ENCODE measurements around the gene ALKAL2. TPM values are rescaled to one million over a fixed set of nuclear protein-coding genes. Genes with fewer than 3 reads are reported as not detected.

Gene ALKAL2
- polyA plus RNA-seq, 1 of the 3 experiments (the other 2 are of a cell fraction) = not detected

GRCh38 chr2:238431-238830 lies 49.5 kb downstream of the ALKAL2 start (continued):
- TF ChIP-seq REST (IDR thresholded peaks at IDR 0.05; ENCODE audit: low read depth, low read length) = no peak

- Histone ChIP-seq H3K27me3 (ENCODE audit: insufficient read depth) (no peaks in the 10 kb centered on the region), H3K36me3 (replicated peaks in 1 of 2; ENCODE audit: control insufficient read depth in 1 of 2, insufficient read depth in 2 of 2, low read length in 1 of 2) (peaks cover 31 to 50% of the 10 kb centered on the region in 2 experiments), H4K20me1 (ENCODE audit: insufficient read depth) (no peaks in the 10 kb centered on the region), H3K27ac (ENCODE audit: low read depth in 2 of 2, low read length in 1 of 2) (no peak overlapping the region), H3K4me3 (ENCODE audit: low read depth in 2 of 2, low read length in 1 of 2) (no peak overlapping the region), H2AFZ (ENCODE audit: low read depth) (no peak overlapping the region), H3K9me2 (no peaks in the 10 kb centered on the region), H3K4me1 (ENCODE audit: control insufficient read depth in 1 of 2, insufficient read depth in 2 of 2, low read depth in 1 of 2, low read length in 1 of 2) (no peaks in the 10 kb centered on the region), H3K79me2 (ENCODE audit: insufficient read depth) (no peaks in the 10 kb centered on the region), H3K9ac (no peak overlapping the region), H3F3A (replicated peaks; ENCODE audit: insufficient read depth) (no peaks in the 10 kb centered on the region), H3K4me2 (no peak overlapping the region), H3K9me3 (peaks cover 4% of the 10 kb centered on the region; the same call in 1 of the 2 replicates)
- WGBS (ENCODE audit: low lambda C conversion rate) = 88% methylated on average over 6 of the region's 6 CpGs
- CTCF ChIA-PET = interaction anchor here (0.8 to 3.7 kb wide), 3 partner anchors 8 to 13 kb away, joined by 3 to 22 read pairs (median 3); no protein-coding TSS in a partner anchor
- DNase-seq = no peak
- POLR2A ChIA-PET = no interaction called here
- no peak for TF ChIP-seq ZBTB33 (IDR thresholded peaks at IDR 0.05; ENCODE audit: borderline replicate concordance, low read depth)
- no peak for TF ChIP-seq TAF1 (IDR thresholded peaks at IDR 0.05; ENCODE audit: borderline replicate concordance, low read depth, low read length)
- TF ChIP-seq EP300 (IDR thresholded peaks at IDR 0.05; ENCODE audit: borderline replicate concordance in 1 of 2, low read depth in 1 of 2, low read length in 1 of 2) = no peak
- no peak for TF ChIP-seq FOXM1 (IDR thresholded peaks at IDR 0.05; ENCODE audit: low read depth)
- no peak for TF ChIP-seq CHD2 (IDR thresholded peaks at IDR 0.05; ENCODE audit: low read length, partially characterized antibody)
- TF ChIP-seq RCOR1 (IDR thresholded peaks at IDR 0.05; ENCODE audit: low read length) = no peak
- no peak for TF ChIP-seq YY1 (IDR thresholded peaks at IDR 0.05; ENCODE audit: low read depth)
- TF ChIP-seq EZH2phosphoT487 (IDR thresholded peaks at IDR 0.05; ENCODE audit: borderline replicate concordance, low read depth) = no peak
- no peak for TF ChIP-seq TCF12 (IDR thresholded peaks at IDR 0.05)
- TF ChIP-seq SMC3 (IDR thresholded peaks at IDR 0.05; ENCODE audit: low read depth, low read length) = no peak
- no peak for TF ChIP-seq MXI1 (IDR thresholded peaks at IDR 0.05; ENCODE audit: low read depth, low read length)
- TF ChIP-seq GABPA (IDR thresholded peaks at IDR 0.05; ENCODE audit: low read depth) = no peak
- no peak for TF ChIP-seq POLR2AphosphoS5 (IDR thresholded peaks at IDR 0.05; ENCODE audit: low read depth, low read length)
- TF ChIP-seq ELF1 (IDR thresholded peaks at IDR 0.05) = no peak
- TF ChIP-seq RFX5 (IDR thresholded peaks at IDR 0.05; ENCODE audit: low read length) = no peak
- TF ChIP-seq, protein P1, sequence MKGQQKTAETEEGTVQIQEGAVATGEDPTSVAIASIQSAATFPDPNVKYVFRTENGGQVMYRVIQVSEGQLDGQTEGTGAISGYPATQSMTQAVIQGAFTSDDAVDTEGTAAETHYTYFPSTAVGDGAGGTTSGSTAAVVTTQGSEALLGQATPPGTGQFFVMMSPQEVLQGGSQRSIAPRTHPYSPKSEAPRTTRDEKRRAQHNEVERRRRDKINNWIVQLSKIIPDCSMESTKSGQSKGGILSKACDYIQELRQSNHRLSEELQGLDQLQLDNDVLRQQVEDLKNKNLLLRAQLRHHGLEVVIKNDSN (IDR thresholded peaks at IDR 0.05; ENCODE audit: borderline replicate concordance, low read depth) = no peak
- no peak for TF ChIP-seq SIN3A (IDR thresholded peaks at IDR 0.05; ENCODE audit: borderline replicate concordance, low read depth, low read length)
- no peak for TF ChIP-seq TEAD4 (IDR thresholded peaks at IDR 0.05; ENCODE audit: borderline replicate concordance, insufficient read depth)
These were observed 50.0 kb downstream of the ALKAL2 start for GRCh38 chr2:237878-238277.

All from SK-N-SH (cell line).